Spleen (tissue), 7 donors: ENCODE results near the gene RIPOR2.

ENCODE experiments used
- CTCF ChIP-seq, 11 experiments: fragments of 200-600 bp in 7 of 11; fragments of 450-650 bp in 4 of 11; sonication (generic) in 4 of 11; IDR thresholded peaks in 8 of 11; conservative IDR thresholded peaks in 3 of 11; 1 replicate in 7 of 11; 2 replicates in 4 of 11; pipeline versions ENCODE4 v1.4.0 to v1.8.0; 2016 to 2021; ENCODE audit warnings: antibody characterized with exemption in 11 of 11, inconsistent platforms in 4 of 11, mild to moderate bottlenecking in 1 of 11
- POLR2A ChIP-seq, 3 donors: fragments of 450-650 bp; IDR thresholded peaks; one replicate each; pipeline ENCODE4 v1.5.1; 2017; ENCODE audit warnings: antibody characterized with exemption in 3 of 3, mild to moderate bottlenecking in 1 of 3
- donor health status: DM: no; HTN: no; CAD: no; lungs with moderate emphysema.
- donor health status: DM: no; HTN: no; CAD: no.
- donor health status: DM: no; HTN: no; CAD: no.

GRCh38 chr6:24796616-24797290, 139.0 kb downstream of the RIPOR2 start:
- no peak for TF ChIP-seq POLR2A (IDR thresholded peaks at IDR 0.05)
- no peak for TF ChIP-seq CTCF (IDR thresholded peaks at IDR 0.05 in 8 of 11, conservative IDR thresholded peaks at IDR 0.05 in 3 of 11)
